ENCODE results near the gene TUBA4B. TPM values are rescaled to one million over a fixed set of nuclear protein-coding genes. Genes with fewer than 3 reads are reported as not detected.
A peak's percentile ranks its signal among the peaks of the same experiment; 100 is the strongest.

The TUBA4B gene
- total RNA-seq, 6 donors from 2014 or later: 0.26 to 8.9 (median 3.1) TPM

GRCh38 chr2:219214786-219215185, 38.3 kb upstream of the TUBA4B start:
- Histone ChIP-seq H3K9me3 (no peaks in the 10 kb centered on the region), H3K36me3 (peaks cover 0 to 48% (median 23%) of the 10 kb centered on the region in 4 donors), H3K4me3 (no peak overlapping the region), H3K27ac (no peak overlapping the region), H3K4me1 (peaks cover 19 to 33% (median 28%) of the 10 kb centered on the region in 4 donors), H3K27me3 (no peaks in the 10 kb centered on the region)
- TF ChIP-seq CTCF (IDR thresholded peaks at IDR 0.05): no peak
- TF ChIP-seq POLR2A (IDR thresholded peaks at IDR 0.05): no peak
- TF ChIP-seq POLR2AphosphoS5 (IDR thresholded peaks at IDR 0.05): no peak
- TF ChIP-seq EP300 (IDR thresholded peaks at IDR 0.05): no peak
- 92 to 98% methylated on average over 6 of the region's 6 CpGs for WGBS, 2 donors
- DNase-seq (no peak), ATAC-seq (ENCODE audit: low FRiP score in 2 of 2) (no peak)

GRCh38 chr2:219215871-219216534, 37.0 kb upstream of the TUBA4B start:
- Histone ChIP-seq H3K36me3 (peaks cover 10 to 49% (median 30%) of the 10 kb centered on the region in 4 donors), H3K4me1 (peaks cover 20 to 35% (median 29%) of the 10 kb centered on the region in 4 donors), H3K9me3 (no peaks in the 10 kb centered on the region), H3K4me3 (no peak overlapping the region), H3K27me3 (no peaks in the 10 kb centered on the region), H3K27ac (no peak overlapping the region)
- WGBS, 2 donors: 94 to 97% methylated on average over 26 to 27 of the region's 27 CpGs
- ATAC-seq (ENCODE audit: low FRiP score in 2 of 2) (no peak), DNase-seq (peak in 1 of 2 donors; percentile 79)
- TF ChIP-seq POLR2AphosphoS5 (IDR thresholded peaks at IDR 0.05) (no peak), CTCF (IDR thresholded peaks at IDR 0.05) (no peak), POLR2A (IDR thresholded peaks at IDR 0.05) (no peak)

- Histone ChIP-seq H3K9me3 (no peaks in the 10 kb centered on the region), H3K4me1 (peaks cover 20 to 35% (median 29%) of the 10 kb centered on the region in 4 donors), H3K4me3 (no peak overlapping the region), H3K27ac (peak overlapping the region in 1 of 4 donors; percentile 2), H3K27me3 (no peaks in the 10 kb centered on the region), H3K36me3 (peaks cover 16 to 51% (median 34%) of the 10 kb centered on the region in 4 donors)
- DNase-seq (no peak), ATAC-seq (ENCODE audit: low FRiP score in 2 of 2) (no peak)
- TF ChIP-seq POLR2AphosphoS5 (IDR thresholded peaks at IDR 0.05): no peak
- TF ChIP-seq CTCF (IDR thresholded peaks at IDR 0.05): no peak
- TF ChIP-seq EP300 (IDR thresholded peaks at IDR 0.05): no peak
- no peak for TF ChIP-seq POLR2A (IDR thresholded peaks at IDR 0.05)
- WGBS, 2 donors: 85 to 88% methylated on average over 4 to 6 of the region's 6 CpGs
These were observed 36.5 kb upstream of the TUBA4B start for GRCh38 chr2:219216535-219216915.

GRCh38 chr2:219218217-219218731, 34.8 kb upstream of the TUBA4B start:
- Histone ChIP-seq H3K27ac (peak overlapping the region; percentile 82 to 92 (median 90)), H3K4me1 (peaks cover 20 to 35% (median 29%) of the 10 kb centered on the region in 4 donors), H3K36me3 (peaks cover 30 to 57% (median 45%) of the 10 kb centered on the region in 4 donors), H3K27me3 (no peaks in the 10 kb centered on the region), H3K9me3 (no peaks in the 10 kb centered on the region), H3K4me3 (peak overlapping the region; percentile 28 to 74 (median 61))
- DNase-seq (peak; percentile 68 to 90), ATAC-seq (ENCODE audit: low FRiP score in 2 of 2) (peak; percentile 72 to 75)
- 0% methylated on average over 26 of the region's 37 CpGs; no CpG with 5 or more reads in 1 of the 2 donors for WGBS, 2 donors
- TF ChIP-seq POLR2A (IDR thresholded peaks at IDR 0.05) (peak in 1 of 4 donors; percentile 6), EP300 (IDR thresholded peaks at IDR 0.05) (no peak), POLR2AphosphoS5 (IDR thresholded peaks at IDR 0.05) (no peak), CTCF (IDR thresholded peaks at IDR 0.05) (peak in 1 of 6 experiments; percentile 20)

Measured in upper lobe of left lung (tissue), 6 donors.